SJSA1 (cell line): Measurements from ENCODE around the gene NKD1. TPM values are rescaled to one million over a fixed set of nuclear protein-coding genes. Genes with fewer than 3 reads are reported as not detected.
A peak's percentile ranks its signal among the peaks of the same experiment; 100 is the strongest.
"Not testable (repeated sequence)": the region's sequence is repeated elsewhere in the genome, so short reads cannot be mapped to it uniquely, and the experiment has no call there.

Experiments
- DNase-seq, 2 experiments: peaks; one replicate each; pipeline ENCODE4 v3.0.0-alpha.2; 2015 to 2020; ENCODE audit warnings: low spot score in 2 of 2, low read depth in 1 of 2
- H3K27ac ChIP-seq: fragments of 250-450 bp; sonication (Bioruptor Pico); 2 replicates; pipeline ENCODE4 v1.5.1; 2020; ENCODE audit warnings: mild to moderate bottlenecking, moderate library complexity
- H3K27me3 ChIP-seq: fragments of 250-450 bp; sonication (Bioruptor Pico); replicated peaks from 2 replicates; pipeline ENCODE4 v1.5.1; 2020; ENCODE audit warnings: mild to moderate bottlenecking, moderate library complexity
- H3K36me3 ChIP-seq: fragments of 250-450 bp; sonication (Bioruptor Pico); 2 replicates; pipeline ENCODE4 v1.5.1; 2020; ENCODE audit warnings: mild to moderate bottlenecking
- H3K4me1 ChIP-seq: fragments of 250-450 bp; sonication (Bioruptor Pico); replicated peaks from 2 replicates; pipeline ENCODE4 v1.6.1; 2021; ENCODE audit warnings: mild to moderate bottlenecking
- H3K4me3 ChIP-seq: fragments of 250-450 bp; sonication (Bioruptor Pico); 2 replicates; pipeline ENCODE4 v1.5.1; 2020; ENCODE audit warnings: mild to moderate bottlenecking
- H3K9me3 ChIP-seq: fragments of 250-450 bp; sonication (Bioruptor Pico); replicated peaks from 2 replicates; pipeline ENCODE4 v1.5.1; 2020; ENCODE audit warnings: mild to moderate bottlenecking
- total RNA-seq: library from RNA; depleted of rRNA; stranded (reverse); fragments of >200 nt; shearing (Covaris generic); gene quantifications from 2 replicates; pipeline ENCODE4 v1.2.3, GENCODE V29; 2014

NKD1 gene
- total RNA-seq, 1 experiment from 2014 or later = 0.42 TPM

DNA sequence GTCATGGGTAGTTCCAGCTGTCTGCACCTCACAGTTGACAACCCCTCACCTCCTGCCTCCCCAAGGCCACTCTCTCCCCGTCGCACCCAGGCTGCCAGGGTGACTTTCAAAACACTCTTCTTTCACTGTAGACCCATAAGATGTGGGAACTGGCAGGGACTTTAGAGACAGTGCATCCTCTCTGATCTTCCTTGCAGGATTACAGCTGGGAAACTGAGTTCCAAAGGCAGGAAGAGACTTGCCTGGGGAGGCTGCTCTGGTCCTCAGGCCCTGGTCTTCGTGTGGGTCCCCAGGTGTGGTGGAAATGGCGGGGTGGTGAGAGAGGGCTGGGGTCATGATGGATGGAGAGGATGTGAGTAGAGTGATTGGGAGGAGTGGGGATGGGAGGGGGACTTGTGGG, 21.9 kb upstream of the NKD1 start:
- Histone ChIP-seq H3K36me3 (no peaks in the 10 kb centered on the region), H3K4me3 (no peak overlapping the region), H3K9me3 (no peaks in the 10 kb centered on the region), H3K4me1 (no peaks in the 10 kb centered on the region), H3K27ac (no peak overlapping the region), H3K27me3 (no peaks in the 10 kb centered on the region)
- DNase-seq = peak in 1 of 2 experiments; percentile 21

DNA sequence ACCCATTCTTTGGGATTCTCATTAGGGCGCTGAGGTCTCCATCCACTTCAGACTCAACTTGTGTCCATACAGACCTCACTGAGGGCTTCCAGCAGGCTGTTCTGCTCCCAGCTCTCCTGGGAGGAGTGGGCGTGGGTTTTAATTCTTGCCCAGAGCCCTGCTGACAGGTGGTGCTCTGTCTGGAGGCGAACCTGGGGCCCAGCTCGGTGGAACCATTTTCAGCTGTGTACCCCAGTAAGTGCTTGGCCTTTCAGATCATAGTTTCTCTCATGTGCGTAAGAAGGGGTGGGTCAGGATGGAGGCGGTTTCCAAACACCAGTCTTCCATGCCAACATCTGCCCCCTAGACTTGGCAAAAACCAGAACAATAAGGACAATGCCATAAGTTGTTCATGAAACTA, 21.4 kb upstream of the NKD1 start:
- Histone ChIP-seq H3K27ac (no peak overlapping the region), H3K4me1 (no peaks in the 10 kb centered on the region), H3K36me3 (no peaks in the 10 kb centered on the region), H3K9me3 (no peaks in the 10 kb centered on the region), H3K4me3 (no peak overlapping the region), H3K27me3 (no peaks in the 10 kb centered on the region)
- DNase-seq = peak in 1 of 2 experiments; percentile 27

DNA sequence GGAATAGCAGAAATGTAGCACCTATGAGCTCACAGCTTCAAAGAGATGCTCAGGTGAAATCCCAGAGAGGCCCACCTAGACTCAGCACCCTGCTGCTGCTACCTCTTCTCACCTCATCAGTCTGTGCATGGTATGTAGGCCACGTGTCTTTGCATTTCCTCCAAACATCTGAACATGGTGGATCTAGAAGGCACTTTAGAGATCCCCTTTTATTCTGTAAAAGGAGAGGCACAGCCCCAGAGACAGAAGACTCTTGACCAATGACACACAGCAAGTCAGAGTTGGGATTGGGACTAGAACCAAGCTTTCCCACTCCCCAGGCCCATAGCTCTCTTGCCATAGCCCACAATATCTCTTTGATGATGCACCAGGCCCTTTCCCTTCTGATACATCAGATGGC, 19.4 kb upstream of the NKD1 start:
- no peak overlapping the region for H3K4me3 ChIP-seq

DNA sequence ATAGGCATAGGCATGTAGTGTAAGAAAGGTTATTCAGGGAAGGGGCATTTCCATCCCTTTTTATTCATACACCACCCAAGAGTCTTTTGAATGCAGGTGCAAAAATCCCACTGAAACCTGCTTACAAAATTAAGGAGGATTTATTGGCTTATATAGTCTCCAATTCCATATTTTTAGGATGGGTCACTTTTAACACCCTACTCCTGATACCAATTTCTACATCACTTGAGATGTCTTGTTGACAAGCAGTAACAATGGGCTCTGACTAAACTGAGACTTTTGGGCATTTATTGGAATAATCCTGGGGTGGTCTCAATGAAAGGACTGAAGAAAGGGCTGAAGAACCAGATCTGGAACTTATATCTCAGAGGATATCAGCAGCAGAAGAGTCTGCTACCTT, 18.9 kb upstream of the NKD1 start:
- Histone ChIP-seq H3K27ac (no peak overlapping the region), H3K27me3 (no peaks in the 10 kb centered on the region), H3K36me3 (no peaks in the 10 kb centered on the region), H3K4me1 (no peaks in the 10 kb centered on the region), H3K9me3 (no peaks in the 10 kb centered on the region), H3K4me3 (no peak overlapping the region)
- DNase-seq = no peak

More for the DNA sequence above, 19.4 kb upstream of the NKD1 start:
- H3K27me3 ChIP-seq = no peaks in the 10 kb centered on the region
- DNase-seq = peak in 1 of 2 experiments; percentile 16
- no peak overlapping the region for H3K27ac ChIP-seq
- H3K9me3 ChIP-seq = no peaks in the 10 kb centered on the region
- H3K4me1 ChIP-seq = no peaks in the 10 kb centered on the region
- no peaks in the 10 kb centered on the region for H3K36me3 ChIP-seq

DNA sequence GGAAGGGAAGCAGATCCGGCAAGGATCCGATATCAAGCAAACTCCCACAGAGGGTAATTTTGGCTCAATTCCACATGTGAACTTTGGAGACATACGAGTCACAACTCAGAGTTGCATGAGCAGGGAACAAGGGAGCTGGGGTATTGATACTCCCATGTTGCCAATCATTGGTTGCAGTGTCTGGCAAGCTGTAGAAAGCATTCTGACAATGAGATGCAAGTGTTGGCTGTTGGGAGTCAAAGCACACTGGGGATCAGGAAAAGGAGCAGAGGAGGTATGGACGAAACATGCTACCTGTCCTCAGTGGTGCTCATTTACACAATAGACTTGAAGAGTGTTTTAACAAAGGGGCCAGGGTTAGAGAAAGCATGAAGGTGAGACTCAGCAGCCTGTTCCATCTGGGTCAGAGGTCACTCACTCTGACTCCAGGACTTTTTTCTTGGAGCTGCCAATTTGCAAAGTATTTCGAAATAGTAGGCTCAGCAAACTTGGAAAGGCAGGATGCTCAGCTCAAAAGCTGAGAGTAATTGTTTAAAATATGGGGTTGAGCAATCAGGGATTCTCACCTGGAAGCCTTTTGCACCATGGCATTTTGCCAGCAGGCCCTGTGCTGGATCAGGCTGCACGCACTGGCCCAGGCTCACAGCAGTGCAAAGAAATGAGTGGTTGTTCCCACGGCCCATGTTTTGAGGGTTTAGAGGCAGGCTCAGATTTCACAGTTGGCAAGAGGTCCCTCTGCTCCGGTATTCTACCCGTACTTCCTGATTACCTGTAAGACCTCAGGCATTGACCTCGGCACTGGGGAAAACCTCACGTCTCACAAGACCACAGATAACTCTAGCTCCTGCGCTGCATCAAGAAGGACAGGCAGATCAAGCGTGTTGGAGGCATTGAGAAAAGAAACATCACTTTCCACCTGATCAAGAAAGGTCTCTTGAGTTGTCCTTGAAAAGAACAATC, 17.6 kb upstream of the NKD1 start:
- no peaks in the 10 kb centered on the region for H3K4me1 ChIP-seq
- H3K27me3 ChIP-seq = no peaks in the 10 kb centered on the region
- no peak overlapping the region for H3K4me3 ChIP-seq
- no peaks in the 10 kb centered on the region for H3K36me3 ChIP-seq
- H3K27ac ChIP-seq = no peak overlapping the region
- peak in 1 of 2 experiments; percentile 24 for DNase-seq
- H3K9me3 ChIP-seq = no peaks in the 10 kb centered on the region

DNA sequence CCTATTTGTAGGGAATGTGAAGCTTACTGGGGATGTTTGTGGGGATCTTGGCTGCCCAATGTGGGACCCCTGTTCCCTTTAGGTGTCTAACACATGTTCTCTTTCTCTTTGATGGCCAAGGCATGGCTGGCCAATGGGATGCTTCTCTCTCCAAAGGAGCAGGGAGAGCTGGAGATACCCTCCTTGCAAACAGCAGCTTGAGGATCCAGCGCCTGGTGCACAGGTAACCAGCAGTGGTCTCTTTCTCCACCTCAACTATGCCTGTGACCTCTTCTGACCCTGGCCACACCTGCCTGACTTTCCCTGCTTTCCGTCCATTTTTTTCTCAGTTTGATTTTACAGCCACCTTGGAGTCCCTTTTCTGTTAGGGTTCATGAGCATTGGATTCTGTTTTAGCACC, 16.8 kb upstream of the NKD1 start:
- peak in 1 of 2 experiments; percentile 14 for DNase-seq
- H3K9me3 ChIP-seq = no peaks in the 10 kb centered on the region
- H3K27ac ChIP-seq = no peak overlapping the region
- H3K27me3 ChIP-seq = no peaks in the 10 kb centered on the region
- no peaks in the 10 kb centered on the region for H3K4me1 ChIP-seq
- H3K4me3 ChIP-seq = no peak overlapping the region
- H3K36me3 ChIP-seq = no peaks in the 10 kb centered on the region

DNA sequence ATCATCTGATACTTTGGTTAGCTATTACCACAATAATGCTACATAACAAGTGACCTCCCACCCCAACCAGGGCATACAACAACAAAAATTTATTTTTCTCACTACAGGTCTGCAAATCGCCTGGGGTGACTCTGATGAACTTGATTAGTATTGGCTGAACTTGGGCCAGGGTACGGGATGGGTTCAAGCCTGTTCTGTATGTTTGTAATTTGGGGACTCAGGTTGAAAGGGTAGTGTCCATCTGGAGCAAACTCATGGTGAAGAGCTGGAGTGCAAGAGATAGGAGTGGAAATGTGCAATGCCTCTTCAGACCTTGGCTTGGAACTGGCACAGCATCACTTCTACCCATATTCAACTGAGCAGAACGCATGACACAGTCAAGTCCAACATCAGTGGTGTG, 16.3 kb upstream of the NKD1 start:
- Histone ChIP-seq H3K4me3 (no peak overlapping the region), H3K9me3 (no peaks in the 10 kb centered on the region), H3K27ac (no peak overlapping the region), H3K36me3 (no peaks in the 10 kb centered on the region), H3K4me1 (no peaks in the 10 kb centered on the region), H3K27me3 (no peaks in the 10 kb centered on the region)
- peak in 1 of 2 experiments; percentile 10 for DNase-seq

DNA sequence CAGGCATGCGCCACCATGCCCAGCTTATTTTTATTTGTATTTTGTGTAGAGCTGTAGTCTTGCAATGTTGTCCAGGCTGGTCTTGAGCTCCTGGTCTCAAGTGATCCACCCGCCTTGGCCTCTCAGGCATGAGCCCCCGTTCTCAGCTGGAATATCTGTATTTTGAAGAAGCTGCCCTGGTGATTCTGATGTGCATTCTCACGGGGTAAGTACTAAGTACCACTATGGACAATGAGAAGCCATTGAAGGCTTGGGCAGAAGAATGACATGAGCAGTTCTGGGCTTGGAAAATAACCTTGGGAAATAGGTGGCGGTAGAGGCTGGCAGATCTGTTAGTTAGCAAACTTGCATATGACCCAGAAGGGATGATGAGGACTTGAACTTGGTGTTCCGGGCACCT, 15.6 kb upstream of the NKD1 start:
- Histone ChIP-seq H3K27me3 (no peaks in the 10 kb centered on the region), H3K4me3 (no peak overlapping the region), H3K27ac (no peak overlapping the region), H3K9me3 (no peaks in the 10 kb centered on the region), H3K36me3 (no peaks in the 10 kb centered on the region), H3K4me1 (no peaks in the 10 kb centered on the region)
- peak in 1 of 2 experiments; percentile 25 for DNase-seq

DNA sequence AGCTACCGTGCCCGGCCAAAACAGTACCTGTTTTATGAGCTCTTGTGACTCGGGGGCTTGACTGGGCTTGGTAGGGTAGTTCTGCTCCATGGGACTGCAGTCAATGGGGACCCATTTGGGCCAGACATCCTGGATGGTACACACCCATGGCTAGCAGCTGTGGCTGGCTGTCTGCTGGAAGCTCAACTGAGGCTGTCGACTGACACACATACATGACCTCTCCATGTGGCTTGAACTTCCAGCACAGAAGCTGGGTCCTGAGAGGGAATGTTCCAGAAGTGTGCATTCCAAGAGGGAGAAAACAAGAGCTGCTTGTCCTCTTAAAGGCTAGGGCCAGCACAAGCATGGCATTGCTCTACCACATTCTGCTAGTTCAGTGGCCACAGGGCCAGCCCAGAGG, 14.9 kb upstream of the NKD1 start:
- Histone ChIP-seq H3K27me3 (no peaks in the 10 kb centered on the region), H3K36me3 (no peaks in the 10 kb centered on the region)

DNA sequence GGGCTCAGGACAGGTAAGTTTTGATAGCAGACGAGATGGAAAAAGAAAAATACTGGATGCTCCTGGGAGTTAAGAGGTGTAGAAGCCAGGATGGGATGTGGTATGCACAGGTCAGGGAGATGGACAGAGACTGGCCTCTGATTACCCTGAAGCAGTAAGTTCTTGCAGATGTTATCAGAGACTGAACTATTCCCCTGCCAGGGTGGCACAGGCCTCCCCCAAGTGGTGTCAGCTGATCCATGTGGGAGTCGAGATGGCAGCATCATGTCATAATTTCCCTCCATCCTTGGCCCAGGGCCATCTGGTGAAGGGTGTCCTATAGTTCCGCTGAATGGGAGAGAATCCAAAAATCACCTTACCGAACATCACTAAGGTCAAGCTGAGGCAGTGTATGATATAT, 14.1 kb upstream of the NKD1 start:
- Histone ChIP-seq H3K4me1 (no peaks in the 10 kb centered on the region), H3K9me3 (no peaks in the 10 kb centered on the region), H3K36me3 (no peaks in the 10 kb centered on the region), H3K4me3 (no peak overlapping the region), H3K27me3 (no peaks in the 10 kb centered on the region), H3K27ac (no peak overlapping the region)
- DNase-seq = peak in 1 of 2 experiments; percentile 23

More for the DNA sequence above, 14.9 kb upstream of the NKD1 start:
- Histone ChIP-seq H3K27ac (no peak overlapping the region), H3K9me3 (no peaks in the 10 kb centered on the region), H3K4me3 (no peak overlapping the region), H3K4me1 (no peaks in the 10 kb centered on the region)
- DNase-seq = peak in 1 of 2 experiments; percentile 25

DNA sequence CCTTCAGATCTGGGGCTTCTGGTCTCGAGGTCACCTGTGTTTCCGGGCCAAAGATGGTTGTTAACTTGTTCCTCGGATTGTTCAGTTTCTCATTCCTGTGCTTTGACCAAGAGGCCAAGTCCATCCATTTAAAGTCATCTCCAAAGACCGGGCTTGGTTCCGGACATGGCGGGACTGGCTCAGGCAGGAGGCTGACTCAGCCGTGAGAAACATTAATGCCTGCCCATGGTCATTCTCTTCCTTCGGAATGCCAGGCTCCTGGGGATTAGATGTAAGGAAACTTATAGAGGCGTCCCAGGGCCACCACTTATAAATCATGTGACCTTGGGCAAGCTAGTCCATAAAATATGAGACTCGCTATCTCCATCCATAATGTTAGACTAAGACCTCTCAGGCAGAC, 13.6 kb upstream of the NKD1 start:
- Histone ChIP-seq H3K27ac (no peak overlapping the region), H3K36me3 (no peaks in the 10 kb centered on the region), H3K4me3 (no peak overlapping the region), H3K27me3 (no peaks in the 10 kb centered on the region), H3K9me3 (no peaks in the 10 kb centered on the region), H3K4me1 (no peaks in the 10 kb centered on the region)
- peak in 1 of 2 experiments; percentile 21 for DNase-seq

DNA sequence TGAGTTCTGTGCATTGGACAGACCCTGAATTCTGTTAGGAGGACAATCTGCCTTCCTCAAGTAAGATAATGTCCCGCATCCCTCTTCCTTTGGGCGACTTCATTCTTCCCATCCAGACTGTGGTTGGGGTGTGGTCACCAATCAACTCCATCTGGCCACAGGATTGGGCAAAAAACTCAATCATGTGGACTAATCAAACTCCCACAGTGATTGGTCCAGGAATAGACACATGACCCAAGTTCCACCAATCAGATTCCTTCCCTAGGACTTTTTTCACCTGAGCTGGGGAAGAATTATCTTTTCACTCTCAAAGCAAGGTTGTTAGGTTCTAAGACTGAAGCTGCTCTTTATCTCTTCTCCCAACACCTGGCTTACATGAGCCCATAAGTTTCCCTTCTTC, 13.2 kb upstream of the NKD1 start:
- Histone ChIP-seq H3K9me3 (no peaks in the 10 kb centered on the region), H3K27ac (no peak overlapping the region), H3K27me3 (no peaks in the 10 kb centered on the region), H3K36me3 (no peaks in the 10 kb centered on the region), H3K4me1 (no peaks in the 10 kb centered on the region), H3K4me3 (no peak overlapping the region)
- peak in 1 of 2 experiments; percentile 7 for DNase-seq

DNA sequence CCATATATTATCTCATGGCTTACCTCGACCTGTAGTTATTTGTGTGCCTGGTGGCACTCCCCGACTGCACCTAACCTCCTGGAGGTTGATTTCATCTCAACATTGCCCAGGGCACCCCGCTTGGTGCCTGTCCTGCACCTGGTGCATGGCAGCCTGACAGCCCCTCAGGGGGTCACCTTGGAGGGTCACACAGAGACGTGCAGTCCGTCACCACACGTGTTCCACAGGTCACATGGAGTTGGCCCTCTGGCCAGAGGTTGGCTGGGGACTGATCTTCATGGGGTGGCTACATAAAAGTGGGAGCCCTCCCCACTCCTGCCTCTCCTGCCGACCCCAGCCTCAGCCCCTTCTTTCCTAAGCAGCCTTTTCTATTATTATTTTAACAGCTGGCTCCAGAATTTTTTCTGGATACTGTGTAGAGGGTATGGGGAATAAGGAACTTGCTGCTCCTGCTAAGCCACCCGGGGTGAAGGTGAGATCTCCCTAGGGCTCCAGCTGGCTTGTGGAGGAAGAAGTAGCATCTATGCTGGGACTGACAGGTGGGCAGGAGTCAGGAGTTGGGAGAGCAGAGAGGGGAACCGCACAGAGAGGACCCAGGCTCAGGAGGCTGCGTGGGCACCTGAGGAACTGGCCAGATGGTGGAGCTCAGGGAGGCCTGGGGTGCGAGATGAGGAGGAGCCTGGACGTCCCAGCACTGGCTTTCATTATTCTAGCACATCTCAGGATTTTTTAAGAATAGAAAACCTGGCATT, 12.5 kb upstream of the NKD1 start:
- no peaks in the 10 kb centered on the region for H3K27me3 ChIP-seq
- no peak overlapping the region for H3K27ac ChIP-seq
- no peaks in the 10 kb centered on the region for H3K4me1 ChIP-seq
- no peaks in the 10 kb centered on the region for H3K9me3 ChIP-seq
- peak in 1 of 2 experiments; percentile 28 for DNase-seq
- H3K36me3 ChIP-seq = no peaks in the 10 kb centered on the region
- H3K4me3 ChIP-seq = no peak overlapping the region

DNA sequence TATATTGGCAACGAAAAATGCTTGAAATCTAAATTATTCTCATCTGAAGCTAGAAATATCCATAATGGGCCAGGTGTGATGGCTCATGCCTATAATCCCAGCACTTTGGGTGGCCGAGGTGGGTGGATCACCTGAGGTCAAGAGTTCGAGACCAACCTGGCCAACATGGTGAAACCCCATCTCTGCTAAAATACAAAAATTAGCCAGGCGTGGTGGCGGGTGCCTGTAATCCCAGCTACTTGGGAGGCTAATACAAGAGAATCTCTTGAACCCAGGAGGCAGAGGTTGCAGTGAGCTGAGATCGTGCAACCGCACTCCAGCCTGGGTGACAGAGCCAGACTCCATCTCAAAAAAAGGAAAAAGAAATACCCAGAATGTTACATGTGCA, 11.9 kb upstream of the NKD1 start:
- H3K4me1 ChIP-seq, H3K9me3 ChIP-seq, H3K36me3 ChIP-seq, H3K4me3 ChIP-seq, H3K27me3 ChIP-seq, H3K27ac ChIP-seq: not testable (repeated sequence)
- DNase-seq = peak in 1 of 2 experiments; percentile 8
